Duodenal mucosa (tissue), 2 donors: Measurements from ENCODE around the gene P2RX4.
"Not testable (repeated sequence)": the region's sequence is repeated elsewhere in the genome, so short reads cannot be mapped to it uniquely, and the experiment has no call there.

ENCODE experiments used
- H3K27ac ChIP-seq: one replicate; pipeline ENCODE4 v1.7.0; 2013; ENCODE audit warnings: low read depth, low read length
- H3K27me3 ChIP-seq, 2 donors: one replicate each; pipeline ENCODE4 v1.7.0; 2013; ENCODE audit warnings: low read length in 2 of 2, control low read depth in 1 of 2; ENCODE audit not compliant: insufficient read depth in 2 of 2, control insufficient read depth in 1 of 2
- H3K36me3 ChIP-seq, 2 donors: one replicate each; pipeline ENCODE4 v1.7.0; 2013; ENCODE audit warnings: low read length in 2 of 2, control low read depth in 1 of 2; ENCODE audit not compliant: insufficient read depth in 2 of 2, control insufficient read depth in 1 of 2
- H3K4me1 ChIP-seq, 2 donors: one replicate each; pipeline ENCODE4 v1.7.0; 2013; ENCODE audit warnings: low read length in 2 of 2, control low read depth in 1 of 2; ENCODE audit not compliant: insufficient read depth in 2 of 2, control insufficient read depth in 1 of 2
- H3K4me3 ChIP-seq, 2 donors: one replicate each; pipeline ENCODE4 v1.7.0; 2013; ENCODE audit warnings: low read length in 2 of 2, low read depth in 1 of 2
- H3K9ac ChIP-seq, 2 donors: one replicate each; pipeline ENCODE4 v1.7.0; 2013; ENCODE audit warnings: low read length in 2 of 2, low read depth in 1 of 2
- H3K9me3 ChIP-seq, 2 donors: one replicate each; pipeline ENCODE4 v1.7.0; 2013; ENCODE audit warnings: low read length in 2 of 2, control low read depth in 1 of 2; ENCODE audit not compliant: control insufficient read depth in 1 of 2

The P2RX4 gene

GRCh38 chr12:121282072-121282742, 72.3 kb downstream of the P2RX4 start:
- H3K4me1 ChIP-seq, result peaks cover 0 to 3% of the 10 kb centered on the region in 2 donors
- no peak overlapping the region for H3K9ac ChIP-seq
- peaks cover 4 to 8% of the 10 kb centered on the region in 2 donors for H3K36me3 ChIP-seq
- H3K4me3 ChIP-seq, result no peak overlapping the region
- H3K27me3 ChIP-seq, result no peaks in the 10 kb centered on the region
- no peaks in the 10 kb centered on the region for H3K9me3 ChIP-seq
- H3K27ac ChIP-seq, result no peak overlapping the region

DNA sequence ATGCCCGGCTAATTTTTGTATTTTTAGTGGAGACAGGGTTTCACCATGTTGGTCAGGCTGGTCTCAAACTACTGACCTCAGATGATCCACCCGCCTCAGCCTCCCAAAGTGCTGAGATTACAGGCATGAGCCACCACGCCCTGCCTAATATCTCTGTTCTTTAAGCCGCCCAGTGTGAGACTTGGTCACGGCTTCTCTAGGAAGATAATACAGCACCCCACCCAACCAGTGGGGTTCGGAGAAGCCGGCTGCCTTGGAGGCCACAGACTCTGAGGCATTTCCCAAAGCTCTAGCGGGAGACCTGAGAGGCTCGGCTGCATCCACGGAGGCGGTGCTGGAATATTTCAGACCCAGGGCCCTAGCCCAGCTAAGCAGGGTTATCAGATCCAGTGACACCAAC, 73.0 kb downstream of the P2RX4 start:
- H3K27me3 ChIP-seq, H3K9me3 ChIP-seq, H3K27ac ChIP-seq, H3K4me1 ChIP-seq, H3K36me3 ChIP-seq, H3K4me3 ChIP-seq, H3K9ac ChIP-seq: not testable (repeated sequence)

- no peak overlapping the region for H3K9ac ChIP-seq
- no peak overlapping the region for H3K4me3 ChIP-seq
- H3K9me3 ChIP-seq, result no peaks in the 10 kb centered on the region
- H3K4me1 ChIP-seq, result peaks cover 0 to 3% of the 10 kb centered on the region in 2 donors
- H3K27me3 ChIP-seq, result no peaks in the 10 kb centered on the region
- H3K36me3 ChIP-seq, result peaks cover 0 to 8% of the 10 kb centered on the region in 2 donors
- H3K27ac ChIP-seq, result no peak overlapping the region
Observed at GRCh38 chr12:121283388-121283787, 73.5 kb downstream of the P2RX4 start.
